Measurements from ENCODE around the gene GPLD1.

The GPLD1 gene

DNA sequence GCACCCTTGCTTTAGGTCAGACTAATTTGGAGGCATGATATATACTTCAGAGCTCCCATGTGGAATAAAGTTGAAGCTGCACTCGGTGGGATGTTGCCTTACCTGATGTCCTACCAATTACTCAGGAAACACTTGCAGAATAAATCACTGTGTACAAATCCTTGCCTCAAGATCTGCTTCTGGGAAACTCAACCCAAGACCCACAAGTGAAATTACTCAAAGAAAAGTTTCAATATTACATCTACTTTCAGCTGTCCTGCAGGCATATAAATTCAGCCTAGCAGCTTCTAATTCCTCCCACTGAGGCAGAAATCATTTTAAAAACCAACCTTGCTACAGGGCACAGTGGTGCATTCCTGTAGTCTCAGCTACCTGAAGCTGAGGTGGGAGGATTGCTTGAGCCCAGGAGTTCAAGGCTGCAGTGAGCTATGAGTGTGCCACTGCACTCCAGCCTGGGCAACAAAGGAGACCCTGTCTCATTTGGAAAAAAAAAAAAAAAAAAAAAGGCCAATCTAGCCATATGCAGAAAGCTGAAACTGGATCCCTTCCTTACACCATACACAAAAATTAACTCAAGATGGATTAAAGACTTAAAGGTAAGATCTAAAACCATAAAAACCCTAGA lies 110.8 kb downstream of the GPLD1 start:
- DNase-seq, result no peak
